Uterus (tissue), 2 donors: ENCODE measurements around the gene GPX4.

ENCODE experiments used
- CTCF ChIP-seq, 4 experiments: fragments of 200-600 bp in 2 of 4; fragments of 450-650 bp in 2 of 4; sonication (generic) in 2 of 4; IDR thresholded peaks; one replicate each; pipeline ENCODE4 v1.5.1; 2016 to 2019; ENCODE audit warnings: antibody characterized with exemption in 4 of 4, mild to moderate bottlenecking in 2 of 4, moderate library complexity in 1 of 4
- POLR2A ChIP-seq, 2 donors: fragments of 450-650 bp; IDR thresholded peaks; one replicate each; pipeline ENCODE4 v1.6.1; 2016; ENCODE audit warnings: antibody characterized with exemption in 2 of 2, mild to moderate bottlenecking in 1 of 2, moderate library complexity in 1 of 2

GRCh38 chr19:1084024-1084868 lies 19.5 kb upstream of the GPX4 start:
- TF ChIP-seq CTCF (IDR thresholded peaks at IDR 0.05) (no peak), POLR2A (IDR thresholded peaks at IDR 0.05) (no peak)
